HepG2 (cell line): ENCODE data around the gene GTF2I. TPM values are rescaled to one million over a fixed set of nuclear protein-coding genes. Genes with fewer than 3 reads are reported as not detected.
"Not testable (repeated sequence)": the region's sequence is repeated elsewhere in the genome, so short reads cannot be mapped to it uniquely, and the experiment has no call there.

Source experiments
- ATAC-seq: fragments of 200-7000 bp; cut with Tn5 transposase; 3 replicates; pipeline ENCODE4 v1.9.1; 2020; ENCODE audit warnings: mild to moderate bottlenecking, moderate library complexity
- BruUV-seq: library from RNA; stranded (reverse); fragments of 400-500 nt; replicated peaks from 2 replicates; lab custom pipeline; 2021; lab: Mats Ljungman, UMichigan
- CTCF ChIA-PET: fragments of 300-600 bp; formaldehyde crosslinking; extraction: SDS; loops from one replicate; lab custom pipeline; 2021; ENCODE audit warnings: low total read pairs, inconsistent platforms, low intra/inter-chr PET ratio; lab: Yijun Ruan, JAX
- POLR2A ChIA-PET: fragments of 350-600 bp; sonication (Branson Sonifier 250); formaldehyde crosslinking; loops from one replicate; lab custom pipeline; 2020; ENCODE audit warnings: antibody characterized with exemption, inconsistent platforms; lab: Yijun Ruan, JAX
- DNase-seq: peaks from one replicate; pipeline ENCODE4 v3.0.0-alpha.2; 2015; ENCODE audit warnings: low spot score
- FAIRE-seq: peaks from 3 replicates; lab custom pipeline; 2011; peaks lifted over from hg19 to GRCh38; lab: Jason Lieb, UNC
- H2AFZ ChIP-seq: one replicate; pipeline ENCODE4 v1.6.1; 2011; ENCODE audit warnings: low read length, inconsistent platforms
- H3K27ac ChIP-seq: fragments of 300-600 bp; 3 replicates; pipeline ENCODE4 v1.8.0; 2011; ENCODE audit warnings: mixed run types, mild to moderate bottlenecking, mixed read lengths, low read length, inconsistent platforms; ENCODE audit not compliant: insufficient read depth; ENCODE audit errors: extremely low read length
- H3K27me3 ChIP-seq, 2 experiments: fragments of 200-600 bp in 1 of 2; 2 replicates in 1 of 2; 3 replicates in 1 of 2; pipeline versions ENCODE4 v1.6.0 to v1.8.0; 2011; ENCODE audit warnings: low read length in 2 of 2, mild to moderate bottlenecking in 2 of 2, moderate library complexity in 2 of 2, inconsistent platforms in 1 of 2; ENCODE audit not compliant: insufficient read depth in 2 of 2, control insufficient read depth in 1 of 2
- H3K36me3 ChIP-seq, 2 experiments: fragments of 200-600 bp in 1 of 2; replicated peaks in 1 of 2; 2 replicates in 1 of 2; 3 replicates in 1 of 2; pipeline versions ENCODE4 v1.5.1 to v1.8.0; 2011; ENCODE audit warnings: low read length in 2 of 2, inconsistent platforms in 1 of 2; ENCODE audit not compliant: insufficient read depth in 2 of 2, control insufficient read depth in 1 of 2
- H3K4me1 ChIP-seq: 2 replicates; pipeline ENCODE4 v1.5.1; 2012; ENCODE audit warnings: low read length, inconsistent platforms; ENCODE audit not compliant: insufficient read depth
- H3K4me2 ChIP-seq: 2 replicates; pipeline ENCODE4 v1.6.0; 2011; ENCODE audit warnings: low read depth, low read length, inconsistent platforms
- H3K4me3 ChIP-seq, 3 experiments: fragments of 200-600 bp in 1 of 3; sonication (generic), shearing (Covaris generic) in 1 of 3; replicated peaks in 1 of 3; 2 replicates each; pipeline ENCODE4 v1.5.1; 2011 to 2016; ENCODE audit warnings: low read length in 3 of 3, inconsistent platforms in 2 of 3, low read depth in 2 of 3, mild to moderate bottlenecking in 2 of 3, control low read depth in 1 of 3, mixed read lengths in 1 of 3; ENCODE audit not compliant: insufficient read depth in 1 of 3
- H3K79me2 ChIP-seq: one replicate; pipeline ENCODE4 v1.6.1; 2011; ENCODE audit warnings: low read length, inconsistent platforms; ENCODE audit not compliant: insufficient read depth
- H3K9ac ChIP-seq: 2 replicates; pipeline ENCODE4 v1.6.0; 2011; ENCODE audit warnings: mild to moderate bottlenecking, low read depth, low read length, inconsistent platforms; ENCODE audit not compliant: insufficient read depth
- H3K9me3 ChIP-seq: 2 replicates; pipeline ENCODE4 v1.5.1; 2012; ENCODE audit warnings: mild to moderate bottlenecking, low read length
- H4K20me1 ChIP-seq: 2 replicates; pipeline ENCODE4 v1.6.0; 2011; ENCODE audit warnings: inconsistent platforms, mild to moderate bottlenecking, low read length, moderate library complexity; ENCODE audit not compliant: insufficient read depth
- ZNF777 ChIP-seq: sonication (generic); formaldehyde crosslinking; IDR thresholded peaks from 2 replicates; pipeline ENCODE4 v1.4.0; 2020; ENCODE audit warnings: missing genetic modification reagents
- WGBS: methylation state at CpG from one replicate; pipeline ENCODE4 v1.1.6; 2017; ENCODE audit warnings: low lambda C conversion rate; 5-methylcytosine and 5-hydroxymethylcytosine counted together
- in situ Hi-C: cut with HindIII; loops from 2 replicates; pipeline ENCODE4 v1.10.0; 2017; ENCODE audit warnings: low pct_unique_long_range_greater_than_20kb; ENCODE audit not compliant: extremely low pct_ligation_motif_present
- intact Hi-C: fragments of 100-400 bp; cut with micrococcal nuclease; formaldehyde crosslinking; loops from one replicate; pipeline ENCODE4 v1.10.0; 2022; ENCODE audit not compliant: unreplicated experiment
- polyA plus RNA-seq, 8 experiments: library from polyadenylated mRNA; depleted of rRNA in 3 of 8; stranded (reverse) in 7 of 8; unstranded in 1 of 8; fragments of >200 nt; fragmentation: Illumina TruSeq in 4 of 8; extraction: Trizol in 4 of 8; gene quantifications; 2 replicates each; pipeline versions ENCODE4 v1.2.1 to v1.2.3, GENCODE V29; 2011 to 2016; ENCODE audit warnings: low read depth in 4 of 8, missing spikeins in 1 of 8, mixed read lengths in 1 of 8; ENCODE audit not compliant: insufficient read depth in 1 of 8
- total RNA-seq, 5 experiments: library from RNA; depleted of rRNA; stranded (reverse); fragments of >200 nt; fragmentation: Illumina TruSeq; extraction: Trizol; gene quantifications; 2 replicates each; pipeline ENCODE4 v1.2.3, GENCODE V29; 2016; ENCODE audit warnings: low read depth in 1 of 5

Gene GTF2I
- total and polyA plus RNA-seq, 2 of the 13 experiments (the other 11 are each of a cell fraction or from before 2014, with no cell fraction given) = 74.6 to 125 TPM

DNA sequence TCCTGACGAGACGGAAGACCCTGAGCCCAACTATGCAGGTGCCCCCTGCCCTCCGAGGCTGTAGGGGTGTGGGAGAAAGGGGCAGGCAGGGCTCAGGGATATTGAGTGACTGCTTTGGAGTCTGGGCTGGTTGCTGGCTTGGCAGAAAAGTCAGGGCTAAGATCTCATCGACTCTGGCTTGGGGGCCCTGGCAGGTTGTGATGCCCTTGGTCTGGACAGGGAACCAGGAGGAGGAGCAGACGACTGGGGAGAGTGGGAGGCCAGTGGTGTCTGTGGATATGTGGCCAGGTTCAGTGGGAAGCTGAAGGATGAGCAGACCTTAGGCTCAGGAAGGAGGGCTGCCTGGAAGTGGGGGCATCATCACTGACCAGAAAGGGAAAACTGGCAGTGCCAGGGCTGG is 126.1 kb downstream of the GTF2I start:
- H3K27ac ChIP-seq, POLR2A ChIA-PET, H3K79me2 ChIP-seq, in situ Hi-C loops, intact Hi-C loops, DNase-seq, CTCF ChIA-PET, H3K9ac ChIP-seq, H2AFZ ChIP-seq, H3K27me3 ChIP-seq, H3K9me3 ChIP-seq, FAIRE-seq, H4K20me1 ChIP-seq, BruUV-seq, H3K36me3 ChIP-seq, ATAC-seq, H3K4me3 ChIP-seq, H3K4me1 ChIP-seq, H3K4me2 ChIP-seq: not testable (repeated sequence)
- 4% methylated on average over 2 of the region's 5 CpGs for WGBS

DNA sequence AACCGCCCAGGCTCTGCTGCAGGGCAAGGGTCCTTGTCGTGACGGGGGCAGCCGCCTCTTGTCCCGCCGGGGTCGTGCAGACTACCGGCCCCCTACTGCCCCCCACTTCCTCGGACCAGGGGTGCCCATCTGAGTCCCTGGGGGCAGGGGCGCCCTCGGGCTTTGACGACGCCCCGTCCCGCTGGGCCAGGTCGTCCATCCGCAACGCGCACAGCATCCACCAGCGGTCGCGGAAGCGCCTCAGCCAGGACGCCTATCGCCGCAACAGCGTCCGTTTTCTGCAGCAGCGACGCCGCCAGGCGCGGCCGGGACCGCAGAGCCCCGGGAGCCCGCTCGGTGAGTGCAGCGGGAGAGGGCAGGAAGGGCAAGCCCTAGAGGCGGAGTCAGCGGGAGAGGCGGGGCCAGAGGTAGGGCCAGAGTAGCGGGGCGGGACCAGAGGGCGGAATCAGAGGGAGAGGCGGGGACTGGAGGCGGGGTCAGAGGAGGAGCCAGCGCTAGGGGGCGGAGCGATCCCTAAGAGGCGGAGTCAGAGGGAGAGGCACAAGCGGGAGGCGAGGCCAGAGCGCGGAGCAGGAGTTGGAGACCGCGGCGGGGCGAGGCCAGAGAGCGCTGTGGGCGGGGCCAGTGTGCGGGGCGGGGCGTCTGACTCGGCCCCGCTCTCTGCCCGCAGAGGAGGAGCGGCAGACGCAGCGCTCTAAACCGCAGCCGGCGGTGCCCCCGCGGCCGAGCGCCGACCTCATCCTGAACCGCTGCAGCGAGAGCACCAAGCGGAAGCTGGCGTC is 131.0 kb downstream of the GTF2I start:
- H3K27me3 ChIP-seq, CTCF ChIA-PET, in situ Hi-C loops, H3K9ac ChIP-seq, BruUV-seq, H3K9me3 ChIP-seq, H3K36me3 ChIP-seq, H2AFZ ChIP-seq, H3K4me2 ChIP-seq, H3K79me2 ChIP-seq, H3K4me1 ChIP-seq, intact Hi-C loops, POLR2A ChIA-PET, H4K20me1 ChIP-seq, H3K4me3 ChIP-seq, H3K27ac ChIP-seq, FAIRE-seq: not testable (repeated sequence)
- peak; percentile 66 for TF ChIP-seq ZNF777 (CRISPR knock-in tag)
- WGBS = 2% methylated on average over 13 of the region's 82 CpGs
- ATAC-seq (peak; percentile 94), DNase-seq (peak; percentile 60)
